H1 (cell line): ENCODE results near the gene CFAP157. TPM values are rescaled to one million over a fixed set of nuclear protein-coding genes. Genes with fewer than 3 reads are reported as not detected.

Experiments
- CTCF ChIA-PET: fragments of 300-600 bp; sonication (Branson Sonifier 250); formaldehyde crosslinking; loops from one replicate; lab custom pipeline; 2021; ENCODE audit not compliant: partially characterized antibody; lab: Charles Lee
- POLR2A ChIA-PET: fragments of 300-600 bp; sonication (Branson Sonifier 250); formaldehyde crosslinking; loops from one replicate; lab custom pipeline; 2021; ENCODE audit warnings: inconsistent platforms; ENCODE audit not compliant: partially characterized antibody; lab: Charles Lee
- DNase-seq, 2 experiments: peaks; one replicate each; pipeline versions ENCODE4 v3.0.0 to v3.0.0-alpha.2; 2010 to 2022; ENCODE audit warnings: low spot score in 2 of 2, low read depth in 1 of 2, mixed read lengths in 1 of 2
- FAIRE-seq: peaks from 2 replicates; lab custom pipeline; 2011; peaks lifted over from hg19 to GRCh38; lab: Jason Lieb, UNC
- H2AFZ ChIP-seq: 2 replicates; pipeline ENCODE4 v1.8.1; 2012; ENCODE audit warnings: low read length, inconsistent platforms
- H2AK5ac ChIP-seq: 2 replicates; pipeline ENCODE4 v1.6.1; 2013; ENCODE audit warnings: low read depth, low read length
- H2BK120ac ChIP-seq: replicated peaks from 2 replicates; pipeline ENCODE3; 2013; ENCODE audit warnings: low read depth, low read length, inconsistent platforms
- H2BK12ac ChIP-seq: 2 replicates; pipeline ENCODE4 v1.6.1; 2013; ENCODE audit warnings: low read depth, low read length
- H2BK15ac ChIP-seq: 2 replicates; pipeline ENCODE4 v1.6.1; 2013; ENCODE audit warnings: low read length
- H2BK20ac ChIP-seq: 2 replicates; pipeline ENCODE4 v1.6.1; 2013; ENCODE audit warnings: low read length
- H2BK5ac ChIP-seq: 2 replicates; pipeline ENCODE4 v1.6.1; 2013; ENCODE audit warnings: low read depth, low read length
- H3K14ac ChIP-seq: 2 replicates; pipeline ENCODE4 v1.6.1; 2013; ENCODE audit warnings: inconsistent platforms; ENCODE audit not compliant: insufficient read length
- H3K18ac ChIP-seq: 2 replicates; pipeline ENCODE4 v1.6.1; 2013; ENCODE audit warnings: low read length; ENCODE audit errors: extremely low read depth
- H3K23ac ChIP-seq: 2 replicates; pipeline ENCODE4 v1.6.1; 2013; ENCODE audit warnings: inconsistent platforms; ENCODE audit not compliant: insufficient read length
- H3K23me2 ChIP-seq: 2 replicates; pipeline ENCODE4 v1.6.1; 2013; ENCODE audit warnings: low read depth, low read length
- H3K27ac ChIP-seq: 2 replicates; pipeline ENCODE4 v1.6.1; 2011; ENCODE audit warnings: low read depth, low read length, inconsistent platforms
- H3K27me3 ChIP-seq, 4 experiments: replicated peaks in 1 of 4; 1 replicate in 1 of 4; 2 replicates in 3 of 4; pipeline versions ENCODE4 v1.6.1 to v1.8.1; 2011 to 2013; ENCODE audit warnings: low read length in 3 of 4, mild to moderate bottlenecking in 3 of 4, inconsistent platforms in 2 of 4, mixed read lengths in 2 of 4, moderate library complexity in 1 of 4; ENCODE audit not compliant: control insufficient read depth in 3 of 4, insufficient read depth in 3 of 4; ENCODE audit errors: extremely low read depth in 1 of 4
- H3K36me3 ChIP-seq, 4 experiments: 2 replicates each; pipeline versions ENCODE4 v1.6.1 to v1.8.1; 2011 to 2013; ENCODE audit warnings: mild to moderate bottlenecking in 4 of 4, low read length in 3 of 4, moderate library complexity in 2 of 4, control low read depth in 1 of 4, inconsistent platforms in 1 of 4; ENCODE audit not compliant: insufficient read depth in 4 of 4, control insufficient read depth in 2 of 4
- H3K4ac ChIP-seq: replicated peaks from 2 replicates; pipeline ENCODE3; 2013; ENCODE audit warnings: low read length, low read depth, mixed read lengths, inconsistent platforms; ENCODE audit not compliant: insufficient read length
- H3K4me1 ChIP-seq, 4 experiments: replicated peaks in 1 of 4; 1 replicate in 1 of 4; 2 replicates in 3 of 4; pipeline versions ENCODE4 v1.6.1 to v1.8.1; 2011 to 2013; ENCODE audit warnings: low read length in 3 of 4, inconsistent platforms in 2 of 4, mixed read lengths in 1 of 4; ENCODE audit not compliant: insufficient read depth in 4 of 4, control insufficient read depth in 3 of 4
- H3K4me2 ChIP-seq, 2 experiments: 2 replicates each; pipeline versions ENCODE4 v1.6.1 to v1.8.1; 2011 to 2013; ENCODE audit warnings: low read depth in 2 of 2, low read length in 2 of 2, control low read depth in 1 of 2, inconsistent platforms in 1 of 2, mild to moderate bottlenecking in 1 of 2; ENCODE audit not compliant: insufficient read depth in 1 of 2
- H3K4me3 ChIP-seq, 4 experiments: fragments of 200-600, 300-600 bp in 1 of 4; sonication (generic), shearing (Covaris generic), sonication (Bioruptor Twin) in 1 of 4; 2 replicates each; pipeline versions ENCODE4 v1.5.1 to v1.8.1; 2011 to 2016; ENCODE audit warnings: low read length in 4 of 4, low read depth in 3 of 4, control low read depth in 2 of 4, inconsistent platforms in 2 of 4, mild to moderate bottlenecking in 2 of 4, mixed read lengths in 1 of 4, moderate library complexity in 1 of 4; ENCODE audit not compliant: insufficient read depth in 2 of 4; ENCODE audit errors: extremely low read depth in 1 of 4
- H3K56ac ChIP-seq: replicated peaks from 2 replicates; pipeline ENCODE3; 2013; ENCODE audit warnings: low read depth, mild to moderate bottlenecking, mixed read lengths, low read length, inconsistent platforms; ENCODE audit not compliant: insufficient read length
- H3K79me1 ChIP-seq: 2 replicates; pipeline ENCODE4 v1.6.1; 2013; ENCODE audit warnings: low read depth, low read length, control low read depth
- H3K79me2 ChIP-seq, 2 experiments: 2 replicates each; pipeline versions ENCODE4 v1.6.1 to v1.8.1; 2012 to 2013; ENCODE audit warnings: low read length in 2 of 2, mild to moderate bottlenecking in 2 of 2, inconsistent platforms in 1 of 2; ENCODE audit not compliant: insufficient read depth in 2 of 2, control insufficient read depth in 1 of 2
- H3K9ac ChIP-seq, 4 experiments: replicated peaks in 1 of 4; 1 replicate in 1 of 4; 2 replicates in 3 of 4; pipeline versions ENCODE4 v1.6.1 to v1.8.1; 2011 to 2013; ENCODE audit warnings: low read depth in 3 of 4, low read length in 3 of 4, control low read depth in 2 of 4, mild to moderate bottlenecking in 2 of 4, moderate library complexity in 2 of 4, inconsistent platforms in 1 of 4; ENCODE audit errors: extremely low read depth in 1 of 4
- H3K9me3 ChIP-seq, 2 experiments: 2 replicates each; pipeline versions ENCODE4 v1.6.1 to v1.8.1; 2012 to 2013; ENCODE audit warnings: mild to moderate bottlenecking in 2 of 2, moderate library complexity in 2 of 2, control low read depth in 1 of 2, inconsistent platforms in 1 of 2, low read depth in 1 of 2, low read length in 1 of 2, mixed read lengths in 1 of 2; ENCODE audit not compliant: insufficient read depth in 2 of 2
- H4K20me1 ChIP-seq, 2 experiments: replicated peaks in 1 of 2; 2 replicates each; pipeline versions ENCODE3 to v1.8.1; 2011 to 2013; ENCODE audit warnings: inconsistent platforms in 2 of 2, low read length in 2 of 2, mild to moderate bottlenecking in 1 of 2; ENCODE audit not compliant: insufficient read depth in 2 of 2, control insufficient read depth in 1 of 2
- H4K5ac ChIP-seq: 2 replicates; pipeline ENCODE4 v1.6.1; 2013; ENCODE audit warnings: low read length, low read depth, mixed read lengths, inconsistent platforms; ENCODE audit not compliant: insufficient read length
- H4K8ac ChIP-seq: 2 replicates; pipeline ENCODE4 v1.8.0; 2013; ENCODE audit warnings: mild to moderate bottlenecking, moderate library complexity, low read length, inconsistent platforms; ENCODE audit not compliant: insufficient read depth; ENCODE audit errors: extremely low read depth
- H4K91ac ChIP-seq: replicated peaks from 2 replicates; pipeline ENCODE3; 2013; ENCODE audit warnings: low read length, mixed read lengths, inconsistent platforms; ENCODE audit not compliant: insufficient read length
- ATF3 ChIP-seq: IDR thresholded peaks from 2 replicates; pipeline ENCODE4 v1.6.1; 2011; ENCODE audit warnings: low read depth, mild to moderate bottlenecking, low read length; ENCODE audit not compliant: insufficient read depth
- CEBPB ChIP-seq: IDR thresholded peaks from 2 replicates; pipeline ENCODE4 v1.6.1; 2012; ENCODE audit warnings: low read depth, low read length
- EGR1 ChIP-seq: IDR thresholded peaks from 2 replicates; pipeline ENCODE4 v1.6.1; 2011; ENCODE audit warnings: low read depth, low read length, borderline replicate concordance
- EP300 ChIP-seq, 2 experiments: IDR thresholded peaks; 1 replicate in 1 of 2; 2 replicates in 1 of 2; pipeline ENCODE4 v1.6.1; 2011 to 2012; ENCODE audit warnings: low read depth in 2 of 2, low read length in 2 of 2, mild to moderate bottlenecking in 2 of 2, borderline replicate concordance in 1 of 2, inconsistent platforms in 1 of 2, moderate library complexity in 1 of 2
- JUND ChIP-seq: IDR thresholded peaks from 2 replicates; pipeline ENCODE4 v1.6.1; 2011; ENCODE audit warnings: mild to moderate bottlenecking, improper control_type of control experiment, low read length
- SIRT6 ChIP-seq: IDR thresholded peaks from one replicate; pipeline ENCODE4 v1.7.1; 2012; ENCODE audit warnings: low read length, inconsistent platforms
- SP2 ChIP-seq: IDR thresholded peaks from 2 replicates; pipeline ENCODE4 v1.6.1; 2012; ENCODE audit warnings: mild to moderate bottlenecking, low read length, inconsistent platforms
- SP4 ChIP-seq: IDR thresholded peaks from 2 replicates; pipeline ENCODE4 v1.6.1; 2012; ENCODE audit warnings: low read length, inconsistent platforms
- TAF1 ChIP-seq: IDR thresholded peaks from 2 replicates; pipeline ENCODE4 v1.6.1; 2011; ENCODE audit warnings: mild to moderate bottlenecking, low read depth, low read length
- TEAD4 ChIP-seq: IDR thresholded peaks from 2 replicates; pipeline ENCODE4 v1.6.1; 2012; ENCODE audit warnings: low read depth, low read length, inconsistent platforms, mixed read lengths
- ZNF274 ChIP-seq: IDR thresholded peaks from 2 replicates; pipeline ENCODE4 v1.7.0; 2012; ENCODE audit warnings: low read length, borderline replicate concordance; ENCODE audit errors: extremely low read depth
- WGBS, 2 experiments: shearing (Covaris generic) in 1 of 2; methylation state at CpG; one replicate each; pipeline versions ENCODE4 v1.1.6 to v1.1.7; 2013 to 2015; ENCODE audit warnings: low lambda C conversion rate in 2 of 2, mixed read lengths in 2 of 2, inconsistent platforms in 1 of 2, low coverage in 1 of 2, missing lambda C conversion rate in 1 of 2; ENCODE audit not compliant: insufficient replicate concordance in 2 of 2, insufficient coverage in 1 of 2, insufficient read length in 1 of 2; ENCODE audit errors: extremely low coverage in 1 of 2, missing lambda C conversion rate in 1 of 2; 5-methylcytosine and 5-hydroxymethylcytosine counted together
- polyA plus RNA-seq, 7 experiments: library from polyadenylated mRNA; depleted of rRNA in 3 of 7; stranded (reverse) in 5 of 7; unstranded in 2 of 7; fragments of >200 nt in 5 of 7; fragments of 200-250 nt in 2 of 7; gene quantifications; 1 replicate in 5 of 7; 2 replicates in 1 of 7; 4 replicates in 1 of 7; pipeline versions ENCODE4 v1.2.1 to v1.2.3, GENCODE V29; 2011 to 2013; ENCODE audit warnings: missing spikeins in 2 of 7, mixed read lengths in 2 of 7
- total RNA-seq: library from RNA; stranded (reverse); fragmentation: NEBNext Ultra II Directional; extraction: Animal tissue kit (Norgen Biotek cat#: 25700); gene quantifications from 2 replicates; pipeline ENCODE4 v1.2.1, GENCODE V29; 2021

CFAP157 gene
- total and polyA plus RNA-seq, 2 of the 8 experiments (the other 6 are each of a cell fraction or from before 2014, with no cell fraction given): not detected

GRCh38 chr9:127724012-127724411, 17.2 kb downstream of the CFAP157 start:
- H3K27me3 ChIP-seq: no peaks in the 10 kb centered on the region
- no peak overlapping the region for H3K4ac ChIP-seq
- no peaks in the 10 kb centered on the region for H3K23me2 ChIP-seq
- H3K14ac ChIP-seq: no peak overlapping the region
- peaks cover 0 to 18% (median 13%) of the 10 kb centered on the region in 4 experiments; a peak in 5 of 7 replicates for H3K4me1 ChIP-seq
- ChIA-PET CTCF (interaction anchor here (0.6 to 3.4 kb wide), 9 partner anchors 11 to 256 kb away, joined by 3 to 22 read pairs (median 4); partner anchors contain the start of genes CFAP157 and TOR2A), POLR2A (interaction anchor here (1.0 to 3.2 kb wide), 3 partner anchors 10 to 29 kb away, joined by 3 to 11 read pairs (median 3); partner anchors contain the start of gene TOR2A)
- peak overlapping the region; percentile 95; the same call in 1 of the 2 replicates for H2BK15ac ChIP-seq
- H2AFZ ChIP-seq: 0 out of 2 replicates have a peak overlapping the region, but pooled peaks have one; percentile 46
- H2BK120ac ChIP-seq: no peak overlapping the region
- H4K20me1 ChIP-seq: no peaks in the 10 kb centered on the region
- H3K9me3 ChIP-seq: no peaks in the 10 kb centered on the region
- peak overlapping the region; percentile 28; the same call in 1 of the 2 replicates for H4K8ac ChIP-seq
- H3K4me3 ChIP-seq: peak overlapping the region in 1 of 4 experiments; percentile 16; a peak in 1 of 8 replicates
- WGBS, 2 experiments: 83% methylated on average over 18 of the region's 23 CpGs; no CpG with 5 or more reads in 1 of the 2 experiments
- 0 out of 2 replicates have a peak overlapping the region, but pooled peaks have one; percentile 17 for H2BK12ac ChIP-seq
- H3K18ac ChIP-seq: no peak overlapping the region; the same call in 1 of the 2 replicates
- H3K23ac ChIP-seq: no peak overlapping the region
- no peak overlapping the region for H2AK5ac ChIP-seq
- H3K9ac ChIP-seq: no peak overlapping the region
- H4K91ac ChIP-seq: peak overlapping the region; percentile 88
- H2BK5ac ChIP-seq: 0 out of 2 replicates have a peak overlapping the region, but pooled peaks have one; percentile 60
- H2BK20ac ChIP-seq: 0 out of 2 replicates have a peak overlapping the region, but pooled peaks have one; percentile 72
- H3K36me3 ChIP-seq: no peaks in the 10 kb centered on the region
- H3K56ac ChIP-seq: no peak overlapping the region
- 0 out of 4 replicates have a peak overlapping the region, but pooled peaks have one; percentile 4 to 27 for H3K4me2 ChIP-seq
- H3K79me1 ChIP-seq: no peaks in the 10 kb centered on the region
- no peak overlapping the region for H4K5ac ChIP-seq
- H3K79me2 ChIP-seq: no peaks in the 10 kb centered on the region
- DNase-seq: no peak
- H3K27ac ChIP-seq: no peak overlapping the region
- FAIRE-seq: no peak
- no peak for TF ChIP-seq SP2
- no peak for TF ChIP-seq TAF1
- no peak for TF ChIP-seq SP4
- TF ChIP-seq CEBPB: no peak
- no peak for TF ChIP-seq EGR1
- TF ChIP-seq ZNF274: no peak
- TF ChIP-seq TEAD4: no peak
- no peak for TF ChIP-seq SIRT6
- TF ChIP-seq ATF3: no peak
- no peak for TF ChIP-seq JUND
- TF ChIP-seq EP300 (IDR thresholded peaks at IDR 0.05; ENCODE audit: borderline replicate concordance in 1 of 2, low read depth in 2 of 2, low read length in 2 of 2): no peak
